Measurements from ENCODE around the gene ASXL2. TPM values are rescaled to one million over a fixed set of nuclear protein-coding genes. Genes with fewer than 3 reads are reported as not detected.

The ASXL2 gene
- total RNA-seq, 1 donor from 2014 or later: 25.4 TPM

GRCh38 chr2:25697559-25698341 lies 180.5 kb downstream of the ASXL2 start:
- Mint-ChIP-seq H3K4me1 (peaks cover 4% of the 10 kb centered on the region), H3K4me3 (no peak overlapping the region), H3K9me3 (no peaks in the 10 kb centered on the region), H3K27ac (no peak overlapping the region), H3K36me3 (no peaks in the 10 kb centered on the region), H3K27me3 (ENCODE audit: low read depth) (peaks cover 2% of the 10 kb centered on the region)
- DNase-seq (ENCODE audit: low spot score in 2 of 2, unreplicated experiment in 2 of 2): no peak
- TF ChIP-seq, protein P1, sequence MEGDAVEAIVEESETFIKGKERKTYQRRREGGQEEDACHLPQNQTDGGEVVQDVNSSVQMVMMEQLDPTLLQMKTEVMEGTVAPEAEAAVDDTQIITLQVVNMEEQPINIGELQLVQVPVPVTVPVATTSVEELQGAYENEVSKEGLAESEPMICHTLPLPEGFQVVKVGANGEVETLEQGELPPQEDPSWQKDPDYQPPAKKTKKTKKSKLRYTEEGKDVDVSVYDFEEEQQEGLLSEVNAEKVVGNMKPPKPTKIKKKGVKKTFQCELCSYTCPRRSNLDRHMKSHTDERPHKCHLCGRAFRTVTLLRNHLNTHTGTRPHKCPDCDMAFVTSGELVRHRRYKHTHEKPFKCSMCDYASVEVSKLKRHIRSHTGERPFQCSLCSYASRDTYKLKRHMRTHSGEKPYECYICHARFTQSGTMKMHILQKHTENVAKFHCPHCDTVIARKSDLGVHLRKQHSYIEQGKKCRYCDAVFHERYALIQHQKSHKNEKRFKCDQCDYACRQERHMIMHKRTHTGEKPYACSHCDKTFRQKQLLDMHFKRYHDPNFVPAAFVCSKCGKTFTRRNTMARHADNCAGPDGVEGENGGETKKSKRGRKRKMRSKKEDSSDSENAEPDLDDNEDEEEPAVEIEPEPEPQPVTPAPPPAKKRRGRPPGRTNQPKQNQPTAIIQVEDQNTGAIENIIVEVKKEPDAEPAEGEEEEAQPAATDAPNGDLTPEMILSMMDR (IDR thresholded peaks at IDR 0.05; ENCODE audit: unreplicated experiment): no peak

GRCh38 chr2:25692737-25693445 lies 185.4 kb downstream of the ASXL2 start:
- Mint-ChIP-seq H3K27ac (no peak overlapping the region), H3K4me1 (no peaks in the 10 kb centered on the region), H3K36me3 (no peaks in the 10 kb centered on the region), H3K4me3 (no peak overlapping the region), H3K27me3 (ENCODE audit: low read depth) (peaks cover 2% of the 10 kb centered on the region), H3K9me3 (no peaks in the 10 kb centered on the region)
- TF ChIP-seq, protein P1 (IDR thresholded peaks at IDR 0.05; ENCODE audit: unreplicated experiment): no peak
- no peak for DNase-seq (ENCODE audit: low spot score in 2 of 2, unreplicated experiment in 2 of 2)

DNA sequence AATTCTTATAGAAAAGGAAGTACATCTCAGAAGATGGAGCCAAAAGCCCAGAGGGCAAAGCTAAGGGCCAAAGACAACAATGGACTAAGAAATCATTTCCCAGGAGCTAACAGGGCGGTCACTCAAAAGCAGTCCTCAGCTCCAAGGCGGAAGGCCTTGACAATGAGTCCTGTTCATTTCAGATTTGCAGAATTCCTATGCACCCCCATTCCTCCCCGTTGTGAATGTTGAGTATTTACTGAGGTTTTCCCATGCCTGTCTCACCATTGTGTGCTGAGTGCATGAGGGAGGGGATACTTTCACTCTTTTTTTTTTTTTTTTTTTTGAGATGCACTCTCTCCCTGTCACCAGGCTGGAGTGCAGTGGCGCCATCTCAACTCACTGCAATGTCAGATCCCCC lies 186.1 kb downstream of the ASXL2 start:
- H3K27me3 Mint-ChIP-seq (ENCODE audit: low read depth): peaks cover 2% of the 10 kb centered on the region
- H3K4me1 Mint-ChIP-seq: no peaks in the 10 kb centered on the region

DNA sequence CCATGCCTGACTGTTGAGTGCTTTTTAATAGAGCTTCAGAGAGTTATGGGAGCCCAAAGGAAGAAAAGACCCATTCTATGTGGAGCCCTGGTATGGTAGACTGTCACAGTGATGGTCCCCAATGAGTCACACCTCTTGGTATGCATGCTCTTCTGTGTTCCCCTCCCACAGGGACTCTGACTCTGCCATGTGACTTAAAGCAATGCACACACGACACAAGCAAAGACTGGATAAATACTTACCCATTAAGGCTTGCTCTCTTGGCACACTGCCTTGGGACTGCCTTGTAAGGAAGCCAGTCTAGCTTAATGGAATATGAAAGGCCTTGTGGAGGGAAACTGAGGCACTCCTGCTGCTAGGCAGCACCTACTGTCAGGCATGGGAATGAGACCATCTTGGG lies 188.2 kb downstream of the ASXL2 start:
- H3K4me3 Mint-ChIP-seq: no peak overlapping the region
- no peaks in the 10 kb centered on the region for H3K36me3 Mint-ChIP-seq
- no peak overlapping the region for H3K27ac Mint-ChIP-seq
- H3K27me3 Mint-ChIP-seq (ENCODE audit: low read depth): no peaks in the 10 kb centered on the region
- no peaks in the 10 kb centered on the region for H3K9me3 Mint-ChIP-seq
- DNase-seq (ENCODE audit: low spot score in 2 of 2, unreplicated experiment in 2 of 2): no peak
- TF ChIP-seq, protein P1 (IDR thresholded peaks at IDR 0.05; ENCODE audit: unreplicated experiment): no peak
- no peaks in the 10 kb centered on the region for H3K4me1 Mint-ChIP-seq

More for the DNA sequence above, 186.1 kb downstream of the ASXL2 start:
- Mint-ChIP-seq H3K4me3 (no peak overlapping the region), H3K27ac (no peak overlapping the region), H3K9me3 (no peaks in the 10 kb centered on the region), H3K36me3 (no peaks in the 10 kb centered on the region)
- TF ChIP-seq, protein P1 (IDR thresholded peaks at IDR 0.05; ENCODE audit: unreplicated experiment): no peak
- no peak for DNase-seq (ENCODE audit: low spot score in 2 of 2, unreplicated experiment in 2 of 2)

- H3K9me3 Mint-ChIP-seq: no peaks in the 10 kb centered on the region
- DNase-seq (ENCODE audit: low spot score in 2 of 2, unreplicated experiment in 2 of 2): no peak
- H3K36me3 Mint-ChIP-seq: no peaks in the 10 kb centered on the region
- H3K4me3 Mint-ChIP-seq: no peak overlapping the region
- TF ChIP-seq, protein P1 (IDR thresholded peaks at IDR 0.05; ENCODE audit: unreplicated experiment): no peak
- H3K27ac Mint-ChIP-seq: no peak overlapping the region
- no peaks in the 10 kb centered on the region for H3K27me3 Mint-ChIP-seq (ENCODE audit: low read depth)
- peaks cover 10% of the 10 kb centered on the region for H3K4me1 Mint-ChIP-seq
Observed at GRCh38 chr2:25688236-25688635, 190.1 kb downstream of the ASXL2 start.

Data from mesothelial cell of epicardium (in vitro differentiated cells).